ENCODE measurements around the gene BORCS5. TPM values are rescaled to one million over a fixed set of nuclear protein-coding genes. Genes with fewer than 3 reads are reported as not detected.

BORCS5 gene
- total RNA-seq, 1 donor from 2014 or later = 22.7 TPM

DNA sequence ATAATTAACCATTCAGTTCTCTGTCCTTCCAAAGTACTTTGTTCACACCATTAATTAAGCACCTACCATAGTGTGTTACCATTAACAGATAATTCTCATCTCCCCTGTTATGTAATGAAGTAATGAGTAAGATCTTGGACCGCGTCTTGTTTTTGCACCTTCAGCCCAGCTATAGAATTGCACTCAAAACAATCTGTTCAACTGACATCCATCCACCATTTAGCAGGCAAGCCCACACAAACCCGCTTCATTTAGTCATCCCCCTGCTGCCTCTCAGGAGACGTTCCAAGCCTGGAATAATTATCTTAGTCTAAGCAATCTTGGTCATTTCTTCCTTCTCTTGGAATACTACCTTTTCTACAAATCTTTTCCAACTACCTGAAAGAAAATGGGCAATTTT, 131.4 kb downstream of the BORCS5 start:
- Mint-ChIP-seq H3K4me3 (no peak overlapping the region), H3K27ac (no peak overlapping the region), H3K4me1 (peaks cover 12% of the 10 kb centered on the region), H3K27me3 (no peaks in the 10 kb centered on the region), H3K9me3 (no peaks in the 10 kb centered on the region), H3K36me3 (ENCODE audit: low read depth) (peaks cover 2% of the 10 kb centered on the region)
- TF ChIP-seq, protein P1, sequence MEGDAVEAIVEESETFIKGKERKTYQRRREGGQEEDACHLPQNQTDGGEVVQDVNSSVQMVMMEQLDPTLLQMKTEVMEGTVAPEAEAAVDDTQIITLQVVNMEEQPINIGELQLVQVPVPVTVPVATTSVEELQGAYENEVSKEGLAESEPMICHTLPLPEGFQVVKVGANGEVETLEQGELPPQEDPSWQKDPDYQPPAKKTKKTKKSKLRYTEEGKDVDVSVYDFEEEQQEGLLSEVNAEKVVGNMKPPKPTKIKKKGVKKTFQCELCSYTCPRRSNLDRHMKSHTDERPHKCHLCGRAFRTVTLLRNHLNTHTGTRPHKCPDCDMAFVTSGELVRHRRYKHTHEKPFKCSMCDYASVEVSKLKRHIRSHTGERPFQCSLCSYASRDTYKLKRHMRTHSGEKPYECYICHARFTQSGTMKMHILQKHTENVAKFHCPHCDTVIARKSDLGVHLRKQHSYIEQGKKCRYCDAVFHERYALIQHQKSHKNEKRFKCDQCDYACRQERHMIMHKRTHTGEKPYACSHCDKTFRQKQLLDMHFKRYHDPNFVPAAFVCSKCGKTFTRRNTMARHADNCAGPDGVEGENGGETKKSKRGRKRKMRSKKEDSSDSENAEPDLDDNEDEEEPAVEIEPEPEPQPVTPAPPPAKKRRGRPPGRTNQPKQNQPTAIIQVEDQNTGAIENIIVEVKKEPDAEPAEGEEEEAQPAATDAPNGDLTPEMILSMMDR (IDR thresholded peaks at IDR 0.05) = no peak
- DNase-seq (no peak), ATAC-seq (ENCODE audit: low read depth) (no peak)
- POLR2A ChIA-PET = no interaction called here
- CTCF ChIA-PET = no interaction called here
- intact Hi-C loops (cut with micrococcal nuclease) = loop anchor here (5.0 kb wide), 1 partner anchor 74 kb away; the partner anchor contains the start of gene DUSP16

DNA sequence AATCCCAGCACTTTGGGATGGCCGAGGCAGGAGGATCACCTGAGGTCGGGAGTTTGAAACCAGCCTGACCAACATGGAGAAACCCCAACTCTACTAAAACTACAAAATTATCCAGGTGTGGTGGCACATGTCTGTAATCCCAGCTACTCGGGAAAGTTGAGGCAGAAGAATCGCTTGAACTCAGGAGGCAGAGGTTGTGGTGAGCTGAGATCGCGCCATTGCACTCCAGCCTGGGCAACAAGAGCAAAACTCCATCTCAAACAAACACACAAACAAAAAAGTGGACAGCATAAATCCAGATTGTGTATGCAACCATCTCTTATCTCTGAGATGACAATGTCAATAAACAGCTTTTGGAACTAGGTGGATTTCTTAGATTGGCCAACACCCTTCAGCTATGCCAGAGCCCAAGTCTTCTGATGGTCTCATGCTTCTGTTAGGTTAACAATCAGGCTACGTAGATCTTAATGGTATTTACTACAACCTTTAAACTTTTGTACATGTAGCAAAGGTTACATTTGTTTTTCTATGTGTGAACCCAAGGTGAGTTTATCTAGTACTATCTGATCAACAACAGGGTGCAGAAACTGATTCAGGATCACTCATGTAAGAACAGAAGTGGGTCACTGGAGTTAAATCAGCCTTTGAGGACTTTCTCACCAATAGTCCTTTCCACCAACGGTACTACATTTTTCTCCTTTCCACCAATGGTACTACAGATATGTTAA, 132.1 kb downstream of the BORCS5 start:
- ATAC-seq (ENCODE audit: low read depth) = no peak
- Mint-ChIP-seq H3K9me3 (no peaks in the 10 kb centered on the region), H3K4me1 (peaks cover 7% of the 10 kb centered on the region), H3K27me3 (no peaks in the 10 kb centered on the region), H3K36me3 (ENCODE audit: low read depth) (no peaks in the 10 kb centered on the region), H3K4me3 (no peak overlapping the region), H3K27ac (no peak overlapping the region)
- CTCF ChIA-PET = no interaction called here
- TF ChIP-seq, protein P1 (IDR thresholded peaks at IDR 0.05) = no peak
- intact Hi-C loops (cut with micrococcal nuclease) = loop anchor here (5.0 kb wide), 1 partner anchor 73 kb away; the partner anchor contains the start of gene DUSP16
- DNase-seq = no peak
- POLR2A ChIA-PET = no interaction called here

DNA sequence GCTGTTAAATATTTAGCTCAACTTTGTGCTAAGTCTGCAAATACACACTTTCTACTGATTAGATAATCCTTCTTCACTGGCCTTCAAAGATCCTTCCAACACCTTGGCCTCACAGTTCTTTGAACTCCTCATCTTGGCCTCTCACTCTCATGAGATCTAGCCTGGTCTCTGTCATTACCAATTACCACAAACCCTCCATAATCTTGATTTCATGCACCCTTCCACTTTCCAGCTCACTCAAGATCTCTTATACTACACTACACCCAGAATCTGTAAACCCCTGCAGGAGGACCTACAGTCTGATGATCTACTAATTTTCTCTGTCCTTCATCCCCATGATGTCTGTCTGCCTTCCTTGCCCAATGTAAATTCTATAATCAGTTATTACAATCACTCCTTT, 134.7 kb downstream of the BORCS5 start:
- no peaks in the 10 kb centered on the region for H3K27me3 Mint-ChIP-seq
- ATAC-seq (ENCODE audit: low read depth) = no peak
- POLR2A ChIA-PET = no interaction called here
- H3K27ac Mint-ChIP-seq = no peak overlapping the region
- CTCF ChIA-PET = no interaction called here
- H3K9me3 Mint-ChIP-seq = no peaks in the 10 kb centered on the region
- no peaks in the 10 kb centered on the region for H3K36me3 Mint-ChIP-seq (ENCODE audit: low read depth)
- no peak for DNase-seq
- H3K4me1 Mint-ChIP-seq = peaks cover 3% of the 10 kb centered on the region
- intact Hi-C loops (cut with micrococcal nuclease) = no loop called here
- TF ChIP-seq, protein P1 (IDR thresholded peaks at IDR 0.05) = no peak
- H3K4me3 Mint-ChIP-seq = no peak overlapping the region

DNA sequence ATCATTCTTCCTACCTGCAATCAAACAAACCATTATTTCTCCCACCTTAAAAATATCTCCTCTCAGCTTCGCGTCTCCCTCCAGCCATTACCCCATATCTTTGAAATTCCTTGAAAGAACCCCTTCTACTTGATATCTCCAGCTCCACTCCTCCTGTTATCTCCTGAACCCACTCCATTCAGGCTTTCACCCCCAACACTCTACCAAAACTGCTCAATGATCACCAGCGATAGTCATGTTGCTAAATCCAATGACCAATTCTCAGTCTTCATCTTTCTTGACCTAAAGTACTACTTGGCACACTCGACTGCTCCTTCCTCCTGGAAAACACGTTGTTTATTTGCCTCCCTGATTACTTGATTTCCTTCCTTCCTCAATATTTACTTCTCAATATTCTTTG, 135.7 kb downstream of the BORCS5 start:
- H3K4me3 Mint-ChIP-seq = no peak overlapping the region
- DNase-seq (no peak), ATAC-seq (ENCODE audit: low read depth) (no peak)
- no peaks in the 10 kb centered on the region for H3K4me1 Mint-ChIP-seq
- no peaks in the 10 kb centered on the region for H3K36me3 Mint-ChIP-seq (ENCODE audit: low read depth)
- TF ChIP-seq, protein P1 (IDR thresholded peaks at IDR 0.05) = no peak
- intact Hi-C loops (cut with micrococcal nuclease) = no loop called here
- no peaks in the 10 kb centered on the region for H3K27me3 Mint-ChIP-seq
- POLR2A ChIA-PET = no interaction called here
- H3K9me3 Mint-ChIP-seq = no peaks in the 10 kb centered on the region
- no peak overlapping the region for H3K27ac Mint-ChIP-seq
- CTCF ChIA-PET = no interaction called here

DNA sequence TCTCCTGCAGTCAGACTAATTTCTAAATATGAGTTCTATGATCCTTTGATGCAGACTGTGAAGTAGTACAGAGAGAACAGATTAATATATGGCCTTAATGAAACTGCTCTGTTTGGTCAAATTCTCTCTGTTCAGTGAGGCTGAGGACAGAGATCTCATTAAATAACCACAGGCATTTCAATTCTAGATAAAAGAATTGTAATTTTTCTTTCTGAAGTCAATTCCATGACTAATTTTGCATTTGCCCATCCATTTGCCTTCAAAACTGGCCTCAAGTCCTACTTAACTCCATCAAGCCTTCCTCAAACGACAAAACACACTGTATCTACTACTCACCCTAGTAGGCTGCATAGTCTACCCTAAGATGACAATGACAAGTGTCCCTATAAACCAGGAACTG, 138.7 kb downstream of the BORCS5 start:
- no peak overlapping the region for H3K4me3 Mint-ChIP-seq
- ChIA-PET CTCF (no interaction called here), POLR2A (no interaction called here)
- H3K27ac Mint-ChIP-seq = no peak overlapping the region
- H3K36me3 Mint-ChIP-seq (ENCODE audit: low read depth) = no peaks in the 10 kb centered on the region
- intact Hi-C loops (cut with micrococcal nuclease) = no loop called here
- ATAC-seq (ENCODE audit: low read depth) (no peak), DNase-seq (no peak)
- TF ChIP-seq, protein P1 (IDR thresholded peaks at IDR 0.05) = no peak
- no peaks in the 10 kb centered on the region for H3K4me1 Mint-ChIP-seq
- H3K27me3 Mint-ChIP-seq = no peaks in the 10 kb centered on the region
- no peaks in the 10 kb centered on the region for H3K9me3 Mint-ChIP-seq
